Esophagus muscularis mucosa (tissue), 4 donors: ENCODE data around the gene PEX5L. TPM values are rescaled to one million over a fixed set of nuclear protein-coding genes. Genes with fewer than 3 reads are reported as not detected.

Experiments
- DNase-seq: peaks from one replicate; pipeline ENCODE4 v3.0.0-alpha.2; 2017; ENCODE audit errors: extremely low spot score
- H3K27ac ChIP-seq, 4 donors: fragments of 200-600 bp; sonication (generic); replicated peaks in 1 of 4; 1 replicate in 3 of 4; 2 replicates in 1 of 4; pipeline ENCODE4 v1.5.1; 2016 to 2019; ENCODE audit warnings: mild to moderate bottlenecking in 1 of 4
- H3K27me3 ChIP-seq, 4 donors: fragments of 200-600 bp; sonication (generic); one replicate each; pipeline versions ENCODE4 v1.5.1 to v1.6.0; 2016 to 2019
- H3K36me3 ChIP-seq, 4 donors: fragments of 200-600 bp; sonication (generic); one replicate each; pipeline ENCODE4 v1.5.1; 2016 to 2019
- H3K4me1 ChIP-seq, 4 donors: fragments of 200-600 bp; sonication (generic); one replicate each; pipeline ENCODE4 v1.5.1; 2016 to 2019
- H3K4me3 ChIP-seq, 4 donors: fragments of 200-600 bp; sonication (generic); 1 replicate in 2 of 4; 2 replicates in 2 of 4; pipeline ENCODE4 v1.5.1; 2016 to 2019; ENCODE audit warnings: mild to moderate bottlenecking in 4 of 4, moderate library complexity in 1 of 4
- H3K9me3 ChIP-seq, 4 donors: fragments of 200-600 bp; sonication (generic); 1 replicate in 3 of 4; 2 replicates in 1 of 4; pipeline ENCODE4 v1.5.1; 2016 to 2019
- CTCF ChIP-seq, 3 experiments: fragments of 200-600 bp in 2 of 3; fragments of 450-650 bp in 1 of 3; sonication (generic) in 2 of 3; IDR thresholded peaks; one replicate each; pipeline ENCODE4 v1.5.1; 2017 to 2019; ENCODE audit warnings: antibody characterized with exemption in 3 of 3, mild to moderate bottlenecking in 2 of 3, moderate library complexity in 1 of 3
- EP300 ChIP-seq: sonication (generic); formaldehyde crosslinking; IDR thresholded peaks from one replicate; pipeline ENCODE4 v1.6.1; 2017; ENCODE audit warnings: antibody characterized with exemption
- POLR2A ChIP-seq: fragments of 450-650 bp; IDR thresholded peaks from one replicate; pipeline ENCODE4 v1.6.1; 2017; ENCODE audit warnings: antibody characterized with exemption, moderate library complexity, mild to moderate bottlenecking, low read depth
- POLR2AphosphoS5 ChIP-seq, 2 donors: sonication (generic); formaldehyde crosslinking; IDR thresholded peaks; one replicate each; pipeline ENCODE4 v1.6.1; 2017; ENCODE audit warnings: antibody characterized with exemption in 2 of 2
- WGBS: methylation state at CpG from one replicate; pipeline ENCODE4 v1.1.5; 2018; 5-methylcytosine and 5-hydroxymethylcytosine counted together
- intact Hi-C: fragments of 100-400 bp; cut with DNase I; formaldehyde crosslinking; loops from one replicate; pipeline ENCODE4 v1.15.1; 2023
- total RNA-seq, 4 donors: library from RNA; depleted of rRNA; stranded (reverse); fragments of >200 nt; gene quantifications; one replicate each; pipeline versions ENCODE4 v1.1.0 to v1.2.1, GENCODE V29; 2016

PEX5L gene
- total RNA-seq, 4 donors from 2014 or later: 0.06 to 0.78 TPM; not detected in 2

GRCh38 chr3:179885950-179886349, 150.8 kb downstream of the PEX5L start:
- Histone ChIP-seq H3K36me3 (no peaks in the 10 kb centered on the region), H3K27ac (no peak overlapping the region), H3K4me1 (no peaks in the 10 kb centered on the region), H3K27me3 (no peaks in the 10 kb centered on the region), H3K9me3 (no peaks in the 10 kb centered on the region), H3K4me3 (no peak overlapping the region)
- WGBS: 87% methylated on average over 2 of the region's 2 CpGs
- TF ChIP-seq EP300 (no peak), CTCF (IDR thresholded peaks at IDR 0.05) (no peak), POLR2AphosphoS5 (IDR thresholded peaks at IDR 0.05) (no peak), POLR2A (no peak)
- DNase-seq: no peak
- intact Hi-C loops: no loop called here

GRCh38 chr3:179884136-179884535, 152.6 kb downstream of the PEX5L start:
- Histone ChIP-seq H3K27ac (no peak overlapping the region), H3K4me3 (no peak overlapping the region), H3K4me1 (no peaks in the 10 kb centered on the region), H3K27me3 (no peaks in the 10 kb centered on the region), H3K9me3 (no peaks in the 10 kb centered on the region), H3K36me3 (no peaks in the 10 kb centered on the region)
- no peak for TF ChIP-seq POLR2A
- TF ChIP-seq POLR2AphosphoS5 (IDR thresholded peaks at IDR 0.05): no peak
- no peak for TF ChIP-seq CTCF (IDR thresholded peaks at IDR 0.05)
- TF ChIP-seq EP300: no peak
- DNase-seq: peak; percentile 29
- WGBS: 84% methylated on average over 1 of the region's 1 CpG
- intact Hi-C loops: no loop called here

- no peak overlapping the region for H3K27ac ChIP-seq
- intact Hi-C loops: no loop called here
- H3K4me1 ChIP-seq: no peaks in the 10 kb centered on the region
- H3K36me3 ChIP-seq: no peaks in the 10 kb centered on the region
- no peaks in the 10 kb centered on the region for H3K9me3 ChIP-seq
- TF ChIP-seq POLR2AphosphoS5 (IDR thresholded peaks at IDR 0.05) (no peak), EP300 (no peak), CTCF (IDR thresholded peaks at IDR 0.05) (no peak), POLR2A (no peak)
- WGBS: 3% methylated on average over 2 of the region's 2 CpGs
- H3K4me3 ChIP-seq: no peak overlapping the region
- H3K27me3 ChIP-seq: no peaks in the 10 kb centered on the region
- no peak for DNase-seq
Observed at GRCh38 chr3:179882292-179882691, 154.4 kb downstream of the PEX5L start.

GRCh38 chr3:179881791-179882190, 154.9 kb downstream of the PEX5L start:
- intact Hi-C loops: no loop called here
- Histone ChIP-seq H3K9me3 (no peaks in the 10 kb centered on the region), H3K4me3 (no peak overlapping the region), H3K4me1 (no peaks in the 10 kb centered on the region), H3K27ac (no peak overlapping the region), H3K36me3 (no peaks in the 10 kb centered on the region), H3K27me3 (no peaks in the 10 kb centered on the region)
- 15% methylated on average over 2 of the region's 2 CpGs for WGBS
- no peak for DNase-seq
- TF ChIP-seq POLR2A: no peak
- no peak for TF ChIP-seq EP300
- no peak for TF ChIP-seq POLR2AphosphoS5 (IDR thresholded peaks at IDR 0.05)
- TF ChIP-seq CTCF (IDR thresholded peaks at IDR 0.05): no peak

GRCh38 chr3:179880868-179881267, 155.9 kb downstream of the PEX5L start:
- intact Hi-C loops: no loop called here
- Histone ChIP-seq H3K9me3 (no peaks in the 10 kb centered on the region), H3K27me3 (no peaks in the 10 kb centered on the region), H3K36me3 (no peaks in the 10 kb centered on the region), H3K4me3 (no peak overlapping the region), H3K4me1 (no peaks in the 10 kb centered on the region), H3K27ac (no peak overlapping the region)
- TF ChIP-seq POLR2AphosphoS5 (IDR thresholded peaks at IDR 0.05) (no peak), POLR2A (no peak), CTCF (IDR thresholded peaks at IDR 0.05) (no peak), EP300 (no peak)
- WGBS: 70% methylated on average over 4 of the region's 4 CpGs
- peak; percentile 60 for DNase-seq
